GM12891 (cell line): ENCODE measurements around the gene CYP24A1.

Source experiments
- PAX5 ChIP-seq: IDR thresholded peaks from 2 replicates; pipeline ENCODE4 v1.6.1; 2011; ENCODE audit warnings: low read length, moderate library complexity, mild to moderate bottlenecking; ENCODE audit not compliant: insufficient read depth, severe bottlenecking
- POLR2A ChIP-seq: IDR thresholded peaks from 2 replicates; pipeline ENCODE4 v1.6.1; 2011; ENCODE audit warnings: low read depth, low read length, control low read depth
- POLR2AphosphoS5 ChIP-seq: IDR thresholded peaks from 2 replicates; pipeline ENCODE4 v1.6.1; 2011; ENCODE audit warnings: low read depth, low read length, control low read depth
- POU2F2 ChIP-seq: IDR thresholded peaks from 2 replicates; pipeline ENCODE4 v1.6.1; 2011; ENCODE audit warnings: low read depth, mild to moderate bottlenecking, control low read depth, low read length, moderate library complexity
- SPI1 ChIP-seq: IDR thresholded peaks from 2 replicates; pipeline ENCODE4 v1.6.1; 2011; ENCODE audit warnings: low read depth, low read length, control low read depth
- TAF1 ChIP-seq: IDR thresholded peaks from 2 replicates; pipeline ENCODE4 v1.6.1; 2011; ENCODE audit warnings: low read depth, low read length, control low read depth

DNA sequence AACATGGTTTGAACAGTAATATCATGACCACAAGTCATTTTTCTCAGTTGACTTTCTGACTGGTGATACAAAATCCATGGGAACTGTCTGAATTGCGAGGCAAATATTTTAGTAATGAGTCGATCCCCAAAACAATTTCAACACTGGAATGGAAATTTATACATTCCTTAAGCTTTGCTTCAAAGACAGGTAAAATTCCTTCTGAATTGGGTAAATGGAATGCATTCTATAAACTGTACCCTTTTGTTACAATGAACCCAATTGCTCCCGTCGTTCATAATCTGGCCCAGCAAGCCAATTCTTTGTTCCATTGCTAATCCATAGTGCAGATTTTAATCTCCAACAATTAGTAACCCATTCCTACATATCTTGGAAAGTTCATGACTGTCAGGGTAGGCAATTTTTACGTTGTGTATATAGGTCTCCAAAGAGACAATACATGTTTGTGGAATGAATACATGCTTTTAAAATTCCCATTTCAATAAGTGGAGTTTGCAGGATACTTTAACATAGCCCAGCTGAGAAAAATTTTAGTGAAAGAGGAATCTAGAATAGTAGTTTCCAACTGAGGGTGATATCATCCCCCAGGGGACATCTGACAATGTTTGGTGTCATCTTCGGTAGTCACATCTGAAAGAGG lies 32.7 kb downstream of the CYP24A1 start:
- TF ChIP-seq PAX5 = no peak
- no peak for TF ChIP-seq POLR2A
- no peak for TF ChIP-seq POLR2AphosphoS5
- TF ChIP-seq TAF1 = no peak
- TF ChIP-seq POU2F2 = no peak
- no peak for TF ChIP-seq SPI1
